Hypothalamus (tissue), 51 donors: ENCODE data around the gene ANP32E.
A peak's percentile ranks its signal among the peaks of the same experiment; 100 is the strongest.
"Not testable (repeated sequence)": the region's sequence is repeated elsewhere in the genome, so short reads cannot be mapped to it uniquely, and the experiment has no call there.

Source experiments
- DNase-seq, 51 donors: peaks; one replicate each; lab custom pipeline; 2025; lab: John Stamatoyannopoulos, UW

Gene ANP32E

DNA sequence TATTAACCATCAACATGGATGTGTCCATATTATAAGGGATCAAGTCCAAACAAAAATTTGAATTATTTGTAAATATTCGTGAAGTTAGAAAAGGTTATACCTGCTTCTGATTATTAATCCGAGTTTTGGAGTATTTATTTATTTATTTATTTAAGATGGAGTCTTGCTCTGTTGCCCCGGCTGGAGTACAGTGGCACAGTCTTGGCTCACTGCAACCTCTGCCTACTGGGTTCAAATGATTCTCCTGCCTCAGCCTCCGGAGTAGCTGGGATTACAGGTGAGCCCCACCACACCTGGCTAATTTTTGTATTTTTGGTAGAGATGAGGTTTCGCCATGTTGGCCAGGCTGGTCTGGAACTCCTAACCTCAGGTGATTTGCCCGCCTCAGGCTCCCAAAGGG, 20.1 kb downstream of the ANP32E start:
- not testable (repeated sequence) for DNase-seq

DNA sequence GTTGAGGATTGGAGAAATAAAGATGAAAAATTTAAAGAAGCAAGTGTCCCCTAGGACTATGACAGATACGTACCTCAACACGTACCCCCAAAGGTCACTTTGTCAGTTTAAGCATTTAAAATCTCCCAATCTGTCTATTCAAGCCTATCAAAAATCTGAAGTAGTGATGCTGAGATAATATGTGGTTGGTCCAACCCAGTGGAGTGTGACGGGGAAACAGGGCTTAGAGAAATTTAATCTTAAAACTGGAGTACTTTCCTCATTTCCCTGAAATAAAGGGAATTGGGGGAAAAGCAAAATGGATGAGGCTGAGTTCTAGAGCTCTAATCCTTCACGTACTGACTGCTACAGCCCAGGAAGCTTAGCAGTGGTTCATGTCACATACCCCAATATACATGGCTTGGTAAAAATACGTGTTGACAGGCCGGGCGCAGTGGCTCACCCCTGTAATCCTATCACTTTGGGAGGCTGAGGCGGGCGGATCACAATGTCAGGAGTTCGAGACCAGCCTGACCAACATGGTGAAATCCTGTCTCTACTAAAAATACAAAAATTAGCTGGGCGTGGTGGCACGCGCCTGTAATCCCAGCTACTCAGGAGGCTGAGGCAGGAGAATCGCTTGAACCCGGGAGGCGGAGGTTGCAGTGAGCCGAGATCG, 21.7 kb downstream of the ANP32E start:
- not testable (repeated sequence) for DNase-seq

- DNase-seq = peak; percentile 62 to 97 (median 89)
These were observed 22.5 kb downstream of the ANP32E start for GRCh38 chr1:150213170-150214098.

- no peak for DNase-seq
These were observed 23.8 kb downstream of the ANP32E start for GRCh38 chr1:150212070-150212469.

DNA sequence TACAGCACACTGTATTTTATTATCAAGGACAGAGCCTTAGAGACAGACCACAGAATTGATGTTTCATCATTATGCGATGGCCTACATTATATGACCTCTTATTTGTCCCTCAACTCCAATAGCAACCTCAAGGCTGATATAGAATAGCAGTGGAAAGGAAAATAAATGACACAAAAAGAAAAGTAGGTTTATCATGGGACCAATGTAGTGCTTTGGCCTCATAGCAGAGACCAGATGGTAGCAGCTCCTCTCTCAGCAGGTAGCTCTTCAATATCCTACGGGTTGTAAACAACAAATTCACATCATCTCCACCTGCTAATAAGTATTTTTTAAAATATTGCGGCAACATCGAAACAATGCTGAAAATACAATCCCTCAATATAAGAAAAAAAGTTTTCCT, 25.2 kb downstream of the ANP32E start:
- no peak for DNase-seq

- DNase-seq = no peak
These were observed 25.8 kb downstream of the ANP32E start for GRCh38 chr1:150210091-150210490.

- DNase-seq = not testable (repeated sequence)
These were observed 27.5 kb downstream of the ANP32E start for GRCh38 chr1:150208460-150208859.

DNA sequence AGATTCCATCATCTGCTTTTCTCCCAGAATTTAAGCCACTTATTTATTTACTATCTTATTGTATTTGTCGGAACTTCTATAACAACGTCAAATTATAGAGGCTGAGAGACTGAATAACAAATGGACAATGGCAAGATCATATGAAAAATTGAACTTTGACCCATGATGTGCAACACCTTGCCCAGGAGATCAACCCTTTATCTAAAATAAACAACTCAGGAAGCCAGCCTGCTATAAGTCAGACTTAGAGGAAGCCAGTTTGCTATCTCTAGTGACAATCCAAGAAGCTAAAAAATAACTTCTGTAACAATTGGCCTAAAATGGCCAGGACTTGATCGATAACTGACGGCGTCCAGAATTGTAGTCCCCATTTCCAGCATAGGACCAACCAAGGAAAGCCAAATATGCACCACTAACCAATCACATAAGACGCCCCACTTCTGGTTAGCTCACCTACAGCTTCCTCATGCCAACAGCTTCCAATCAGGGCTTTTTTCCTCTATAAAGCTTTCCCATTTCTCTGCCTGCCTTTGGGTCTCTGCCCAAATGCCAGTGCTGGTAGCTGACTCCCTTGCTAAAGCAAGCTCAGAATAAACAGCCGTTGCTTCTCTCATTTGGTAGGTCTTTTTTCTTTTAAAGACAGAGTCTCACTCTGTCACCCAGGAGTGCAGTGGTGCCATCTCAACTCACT, 28.5 kb downstream of the ANP32E start:
- DNase-seq = no peak

- no peak for DNase-seq
These were observed 39.5 kb downstream of the ANP32E start for GRCh38 chr1:150196417-150196816.

DNA sequence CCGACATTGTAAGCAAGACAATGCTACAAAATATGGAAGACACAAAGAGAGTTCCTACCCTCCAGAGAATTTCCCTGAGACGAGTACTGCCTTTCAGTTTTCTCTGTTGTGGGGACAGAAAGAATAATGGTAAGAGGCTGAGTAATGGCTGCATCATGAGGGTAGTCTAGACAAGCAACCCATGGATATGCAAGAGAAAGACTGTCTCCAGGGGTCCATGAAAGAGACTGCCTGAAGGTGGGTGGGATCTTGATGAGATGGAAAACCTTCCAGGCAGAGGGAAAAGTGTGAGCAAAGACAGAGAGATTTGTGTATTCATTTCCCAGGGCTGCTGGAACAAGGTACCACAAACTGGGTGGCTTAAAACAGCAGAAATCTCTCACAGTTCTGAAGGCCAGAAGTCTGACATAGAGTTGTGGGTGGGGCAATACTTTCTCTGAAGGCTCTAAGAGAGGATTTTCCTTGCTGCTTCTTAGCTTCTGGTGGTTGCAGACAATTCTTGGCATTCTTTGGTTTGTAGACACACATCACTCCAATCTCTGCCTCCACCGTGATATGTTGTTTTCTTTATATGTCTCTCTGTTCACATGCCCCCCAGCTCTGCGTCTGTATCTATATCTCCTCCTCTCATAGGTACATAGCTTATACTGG, 41.4 kb downstream of the ANP32E start:
- DNase-seq = no peak

DNA sequence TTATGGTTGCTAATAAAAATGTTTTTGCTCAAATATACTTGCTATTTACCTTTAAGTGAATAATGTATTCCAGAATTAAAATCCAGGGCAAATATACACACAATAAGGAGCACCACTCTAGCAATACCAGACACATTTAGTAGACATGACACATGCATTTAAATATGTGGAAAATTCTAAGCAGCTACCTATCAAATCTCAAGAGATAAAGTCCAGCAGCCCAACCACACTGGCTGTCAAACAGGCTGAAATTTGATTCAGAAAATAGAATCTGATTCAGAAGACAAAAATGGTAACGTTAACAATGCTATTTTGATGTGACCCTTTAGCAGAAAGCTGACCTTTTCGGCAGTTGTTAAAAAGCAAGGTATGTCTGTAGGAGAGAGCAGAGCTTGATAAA, 43.9 kb downstream of the ANP32E start:
- DNase-seq = no peak

GRCh38 chr1:150187560-150187931, 48.4 kb downstream of the ANP32E start:
- DNase-seq = peak in 3 of 51 donors; percentile 5 to 11 (median 7)

DNA sequence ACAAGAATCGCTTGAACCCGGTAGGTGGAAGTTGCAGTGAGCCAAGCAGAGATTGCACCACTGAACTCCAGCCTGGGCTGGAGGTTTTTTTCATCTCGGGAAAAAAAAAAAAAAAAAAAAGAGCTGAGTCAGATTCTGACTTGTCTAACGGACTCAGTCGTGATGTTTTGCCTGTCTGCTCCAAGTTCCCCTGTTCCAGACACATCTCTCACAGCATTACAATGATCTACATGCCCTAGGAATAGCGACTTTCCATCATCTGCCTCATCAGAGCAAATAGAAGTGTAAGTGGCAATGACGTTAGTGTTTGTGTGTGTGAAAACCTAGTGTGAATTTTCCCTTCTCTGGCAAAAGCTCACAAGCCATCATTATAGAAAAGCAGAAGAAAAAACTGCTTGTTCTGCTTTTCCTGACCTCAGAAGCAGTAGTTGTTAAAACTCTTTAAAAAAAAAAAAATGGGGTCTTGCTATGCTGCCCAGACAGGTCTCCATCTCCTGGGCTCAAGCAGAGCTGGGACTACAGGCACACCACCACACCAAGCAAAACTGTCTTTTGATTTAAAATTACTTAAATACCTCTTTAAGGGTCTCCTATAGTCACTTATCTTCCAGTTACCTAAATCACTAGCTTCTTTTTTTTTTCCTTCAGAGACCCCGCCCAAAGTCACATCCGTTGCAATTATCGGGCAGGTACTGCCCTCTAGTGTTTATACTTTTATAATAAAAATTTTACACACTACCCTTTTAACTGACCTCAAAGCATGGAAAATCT, 48.9 kb downstream of the ANP32E start:
- peak in 2 of 51 donors; percentile 22 to 68 for DNase-seq

GRCh38 chr1:150186438-150186788, 49.5 kb downstream of the ANP32E start:
- DNase-seq = not testable (repeated sequence)

- DNase-seq = no peak
These were observed 50.4 kb downstream of the ANP32E start for GRCh38 chr1:150185481-150185880.

DNA sequence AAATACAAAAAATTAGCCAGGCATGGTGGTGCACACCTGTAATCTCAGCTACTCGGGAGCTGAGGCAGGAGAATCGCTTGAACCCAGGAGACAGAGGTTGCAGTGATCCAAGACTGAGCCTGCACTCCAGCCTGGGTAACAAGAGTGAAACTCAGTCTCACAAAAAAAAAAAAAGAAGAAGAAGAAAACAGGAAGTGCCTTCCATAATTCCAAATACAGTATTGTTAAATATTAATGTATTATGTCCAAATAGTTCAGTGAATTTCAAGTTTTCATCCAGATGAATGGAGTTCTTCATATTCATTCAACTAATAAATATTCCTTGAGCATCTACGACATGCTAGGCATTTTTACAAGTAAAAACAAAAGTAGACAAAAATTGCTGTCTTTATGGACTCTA, 52.9 kb downstream of the ANP32E start:
- no peak for DNase-seq

- peak in 38 of 51 donors; percentile 9 to 84 (median 52) for DNase-seq
These were observed 53.7 kb downstream of the ANP32E start for GRCh38 chr1:150182247-150182646.

- DNase-seq = no peak
These were observed 55.4 kb downstream of the ANP32E start for GRCh38 chr1:150180474-150180873.

GRCh38 chr1:150179867-150180266, 56.0 kb downstream of the ANP32E start:
- no peak for DNase-seq

GRCh38 chr1:150178548-150178947, 57.4 kb downstream of the ANP32E start:
- DNase-seq = no peak
